BJ (cell line): ENCODE measurements around the gene PAFAH2. TPM values are rescaled to one million over a fixed set of nuclear protein-coding genes. Genes with fewer than 3 reads are reported as not detected.

Experiments used
- CTCF ChIA-PET: fragments of 350-600 bp; formaldehyde crosslinking; extraction: SDS; loops from one replicate; lab custom pipeline; 2021; ENCODE audit warnings: antibody characterized with exemption, inconsistent platforms; lab: Yijun Ruan, JAX
- POLR2A ChIA-PET: fragments of 300-600 bp; sonication (Branson Sonifier 250); formaldehyde crosslinking; extraction: SDS; loops from one replicate; lab custom pipeline; 2021; ENCODE audit warnings: antibody characterized with exemption; lab: Charles Lee
- DNase-seq: peaks from one replicate; pipeline ENCODE4 v3.0.0-alpha.2; 2011; ENCODE audit warnings: low read depth
- H3K27me3 ChIP-seq: 2 replicates; pipeline ENCODE4 v1.6.0; 2011; ENCODE audit warnings: low read length; ENCODE audit not compliant: control insufficient read depth, insufficient read depth
- H3K36me3 ChIP-seq: 2 replicates; pipeline ENCODE4 v1.5.1; 2011; ENCODE audit warnings: low read length; ENCODE audit not compliant: control insufficient read depth, insufficient read depth
- H3K4me3 ChIP-seq: 2 replicates; pipeline ENCODE4 v1.5.1; 2011; ENCODE audit warnings: low read depth, mild to moderate bottlenecking, control low read depth, low read length
- polyA plus RNA-seq: library from polyadenylated mRNA; depleted of rRNA; stranded (reverse); fragments of >200 nt; gene quantifications from 2 replicates; pipeline ENCODE4 v1.2.3, GENCODE V29; 2011
- TF ChIP-seq, protein P1 (sequence below): IDR thresholded peaks from 2 replicates; pipeline ENCODE4 v1.5.1; 2011; ENCODE audit warnings: low read depth, mild to moderate bottlenecking, control low read depth, inconsistent platforms, low read length, moderate library complexity; ENCODE audit not compliant: insufficient read depth

The PAFAH2 gene
- polyA plus RNA-seq, 1 experiment, result 11.9 TPM

DNA sequence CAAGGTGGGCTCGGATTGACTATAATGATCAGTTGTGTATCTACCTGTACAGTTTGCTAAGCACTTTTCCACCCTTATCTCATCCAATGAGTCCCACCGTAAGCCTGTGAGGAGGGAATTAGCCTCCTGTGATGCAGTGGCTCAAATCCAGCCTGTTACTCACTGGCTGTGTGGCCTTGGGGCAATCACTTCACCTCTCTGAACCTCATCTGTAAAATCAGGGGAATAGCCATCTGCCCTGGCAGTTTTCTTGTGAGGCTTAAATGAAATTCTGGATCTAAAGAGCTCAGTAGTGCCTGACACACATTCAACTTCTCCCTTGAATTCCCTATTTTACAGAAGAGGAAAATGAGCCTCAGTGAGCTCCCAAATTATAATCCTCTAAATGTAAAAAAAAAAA is 16.3 kb upstream of the PAFAH2 start:
- no peak overlapping the region for H3K4me3 ChIP-seq
- ChIA-PET CTCF (interaction anchor here (1.3 to 1.6 kb wide), 3 partner anchors 16 to 22 kb away, joined by 3 to 4 read pairs (median 4); no protein-coding TSS in a partner anchor), POLR2A (no interaction called here)
- no peak for DNase-seq
- H3K27me3 ChIP-seq, result no peaks in the 10 kb centered on the region
- TF ChIP-seq, protein P1, sequence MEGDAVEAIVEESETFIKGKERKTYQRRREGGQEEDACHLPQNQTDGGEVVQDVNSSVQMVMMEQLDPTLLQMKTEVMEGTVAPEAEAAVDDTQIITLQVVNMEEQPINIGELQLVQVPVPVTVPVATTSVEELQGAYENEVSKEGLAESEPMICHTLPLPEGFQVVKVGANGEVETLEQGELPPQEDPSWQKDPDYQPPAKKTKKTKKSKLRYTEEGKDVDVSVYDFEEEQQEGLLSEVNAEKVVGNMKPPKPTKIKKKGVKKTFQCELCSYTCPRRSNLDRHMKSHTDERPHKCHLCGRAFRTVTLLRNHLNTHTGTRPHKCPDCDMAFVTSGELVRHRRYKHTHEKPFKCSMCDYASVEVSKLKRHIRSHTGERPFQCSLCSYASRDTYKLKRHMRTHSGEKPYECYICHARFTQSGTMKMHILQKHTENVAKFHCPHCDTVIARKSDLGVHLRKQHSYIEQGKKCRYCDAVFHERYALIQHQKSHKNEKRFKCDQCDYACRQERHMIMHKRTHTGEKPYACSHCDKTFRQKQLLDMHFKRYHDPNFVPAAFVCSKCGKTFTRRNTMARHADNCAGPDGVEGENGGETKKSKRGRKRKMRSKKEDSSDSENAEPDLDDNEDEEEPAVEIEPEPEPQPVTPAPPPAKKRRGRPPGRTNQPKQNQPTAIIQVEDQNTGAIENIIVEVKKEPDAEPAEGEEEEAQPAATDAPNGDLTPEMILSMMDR, result no peak
- no peaks in the 10 kb centered on the region for H3K36me3 ChIP-seq

DNA sequence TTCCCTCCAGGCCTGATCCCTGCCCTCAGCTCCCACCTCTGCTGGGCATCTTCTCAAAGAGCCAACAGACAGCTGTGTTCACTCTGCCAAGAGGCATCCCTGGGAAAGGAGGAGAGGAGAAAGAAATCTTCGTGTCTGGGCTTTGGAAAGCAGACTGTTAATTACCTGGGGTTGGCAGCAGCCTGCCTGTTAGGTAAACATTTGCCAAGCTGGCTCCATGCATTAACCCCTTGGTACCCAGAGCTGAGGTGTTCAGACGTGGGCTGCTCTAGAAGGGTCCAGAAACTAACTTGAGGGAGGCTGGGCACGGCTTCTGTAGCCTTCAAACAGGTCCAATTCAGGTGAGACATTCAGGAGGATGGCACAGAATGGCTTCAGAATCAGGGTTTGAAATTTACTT is 15.0 kb upstream of the PAFAH2 start:
- TF ChIP-seq, protein P1, result no peak
- Histone ChIP-seq H3K36me3 (no peaks in the 10 kb centered on the region), H3K27me3 (no peaks in the 10 kb centered on the region), H3K4me3 (no peak overlapping the region)
- CTCF ChIA-PET, result interaction anchor here (0.7 to 1.6 kb wide), 4 partner anchors 11 to 118 kb away, joined by 3 to 5 read pairs (median 4); no protein-coding TSS in a partner anchor
- POLR2A ChIA-PET, result no interaction called here
- no peak for DNase-seq

DNA sequence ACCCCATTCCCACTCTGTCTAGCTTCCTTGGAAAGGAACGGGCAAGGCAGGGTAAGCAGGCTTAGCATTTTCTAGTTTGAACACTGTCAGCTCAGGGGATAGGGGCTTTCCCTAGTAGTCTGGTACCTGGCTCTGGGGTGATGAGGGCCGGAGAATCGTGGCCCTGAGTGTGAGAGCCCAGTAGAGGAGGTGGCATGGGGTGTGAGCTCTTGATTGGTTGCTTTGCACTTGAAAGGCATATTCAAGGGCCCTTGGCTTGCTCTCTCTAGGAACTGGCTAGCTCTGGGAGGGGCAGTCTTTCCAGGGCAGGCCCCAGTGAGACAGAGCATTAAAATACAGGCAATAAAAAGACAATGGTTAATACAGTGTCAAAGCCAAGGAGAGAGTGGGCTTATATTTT is 13.0 kb upstream of the PAFAH2 start:
- Histone ChIP-seq H3K27me3 (no peaks in the 10 kb centered on the region), H3K4me3 (no peak overlapping the region), H3K36me3 (no peaks in the 10 kb centered on the region)
- ChIA-PET POLR2A (no interaction called here), CTCF (interaction anchor here (0.8 to 1.5 kb wide), 6 partner anchors 8 to 115 kb away, joined by 3 to 5 read pairs (median 3); no protein-coding TSS in a partner anchor)
- TF ChIP-seq, protein P1, result no peak
- no peak for DNase-seq

DNA sequence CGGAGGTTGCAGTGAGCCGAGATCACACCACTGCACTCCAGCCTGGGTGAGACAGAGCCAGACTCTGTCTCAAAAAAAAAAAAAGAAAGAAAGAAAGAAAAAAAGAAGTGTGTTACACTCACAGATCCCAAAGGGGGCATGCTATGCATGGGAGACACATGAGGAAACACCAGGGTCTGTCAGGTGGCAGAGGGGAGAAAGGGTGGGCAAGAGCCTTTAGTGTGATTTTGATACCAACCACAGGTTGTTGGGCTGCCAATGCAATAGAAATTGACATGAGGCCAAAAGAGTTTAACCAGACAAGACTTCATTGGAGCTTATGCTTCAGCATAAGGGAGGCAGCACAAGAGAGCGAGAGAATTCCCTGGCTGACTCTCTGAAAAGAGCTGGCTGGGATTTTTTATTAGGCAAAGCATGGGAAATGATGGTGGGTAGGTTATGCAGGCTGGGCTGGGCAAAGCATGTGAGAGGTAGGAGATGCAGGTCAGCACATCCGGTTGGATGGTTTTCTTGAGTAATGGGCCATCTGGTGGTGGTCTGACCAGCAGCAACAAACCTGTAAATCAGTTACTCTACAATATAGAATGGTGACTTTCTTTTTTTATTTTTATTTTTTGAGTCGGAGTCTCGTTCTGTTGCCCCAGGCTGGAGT is 12.1 kb upstream of the PAFAH2 start:
- H3K4me3 ChIP-seq, result no peak overlapping the region
- no peak for DNase-seq
- TF ChIP-seq, protein P1, result no peak
- H3K27me3 ChIP-seq, result no peaks in the 10 kb centered on the region
- H3K36me3 ChIP-seq, result no peaks in the 10 kb centered on the region
- ChIA-PET POLR2A (no interaction called here), CTCF (interaction anchor here (1.2 to 1.5 kb wide), 2 partner anchors 17 to 114 kb away, joined by 3 to 5 read pairs; no protein-coding TSS in a partner anchor)

DNA sequence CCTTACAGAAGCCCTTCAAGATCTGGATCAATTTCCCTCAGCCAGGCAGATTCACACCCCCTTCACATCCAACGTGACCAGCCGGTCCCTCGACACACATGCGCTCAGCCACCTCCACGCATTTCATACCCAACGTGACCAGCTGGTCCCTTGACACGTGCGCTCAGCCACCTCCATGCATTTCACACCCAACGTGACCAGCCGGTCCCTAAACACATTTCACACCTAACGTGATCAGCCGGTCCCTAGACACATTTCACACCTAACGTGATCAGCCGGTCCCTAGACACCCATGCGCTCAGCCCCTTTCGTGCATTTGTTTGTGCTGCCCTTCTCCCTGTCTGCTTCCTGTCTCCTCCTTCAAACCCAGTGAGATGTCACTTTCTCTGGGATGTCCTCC is 8.8 kb upstream of the PAFAH2 start:
- DNase-seq, result no peak
- ChIA-PET POLR2A (no interaction called here), CTCF (interaction anchor here (1.0 kb wide), 1 partner anchor 270 kb away, joined by 4 read pairs; no protein-coding TSS in a partner anchor)
- H3K4me3 ChIP-seq, result no peak overlapping the region
- TF ChIP-seq, protein P1, result no peak
- H3K36me3 ChIP-seq, result no peaks in the 10 kb centered on the region
- H3K27me3 ChIP-seq, result no peaks in the 10 kb centered on the region
